IPS DF 6.9 (cell line): Measurements from ENCODE around the gene SMIM24.
"Not testable (repeated sequence)": the region's sequence is repeated elsewhere in the genome, so short reads cannot be mapped to it uniquely, and the experiment has no call there.

Experiments used
- DNase-seq: peaks from one replicate; pipeline ENCODE4 v3.0.0-alpha.2; 2013; ENCODE audit warnings: low read depth, low spot score
- H3K27ac ChIP-seq: one replicate; pipeline ENCODE4 v1.5.1; 2013; ENCODE audit warnings: low read length, control low read depth
- H3K27me3 ChIP-seq: 2 replicates; pipeline ENCODE4 v1.6.1; 2013; ENCODE audit warnings: mild to moderate bottlenecking, low read length; ENCODE audit not compliant: control insufficient read depth, insufficient read depth
- H3K36me3 ChIP-seq: 2 replicates; pipeline ENCODE4 v1.6.1; 2013; ENCODE audit warnings: low read length; ENCODE audit not compliant: control insufficient read depth, insufficient read depth
- H3K4me1 ChIP-seq: 2 replicates; pipeline ENCODE4 v1.6.1; 2013; ENCODE audit warnings: low read length; ENCODE audit not compliant: control insufficient read depth, insufficient read depth
- H3K4me3 ChIP-seq: 2 replicates; pipeline ENCODE4 v1.5.1; 2013; ENCODE audit warnings: mild to moderate bottlenecking, low read length
- H3K9me3 ChIP-seq: 2 replicates; pipeline ENCODE4 v1.6.1; 2013; ENCODE audit warnings: low read length, inconsistent platforms; ENCODE audit not compliant: control insufficient read depth, insufficient read depth
- WGBS: extraction: QIAGEN DNeasy Blood & Tissue Kit; methylation state at CpG from one replicate; pipeline ENCODE4 v1.1.7; 2013; ENCODE audit warnings: mixed read lengths, missing lambda C conversion rate; ENCODE audit not compliant: insufficient read length, insufficient coverage; 5-methylcytosine and 5-hydroxymethylcytosine counted together

Gene SMIM24

DNA sequence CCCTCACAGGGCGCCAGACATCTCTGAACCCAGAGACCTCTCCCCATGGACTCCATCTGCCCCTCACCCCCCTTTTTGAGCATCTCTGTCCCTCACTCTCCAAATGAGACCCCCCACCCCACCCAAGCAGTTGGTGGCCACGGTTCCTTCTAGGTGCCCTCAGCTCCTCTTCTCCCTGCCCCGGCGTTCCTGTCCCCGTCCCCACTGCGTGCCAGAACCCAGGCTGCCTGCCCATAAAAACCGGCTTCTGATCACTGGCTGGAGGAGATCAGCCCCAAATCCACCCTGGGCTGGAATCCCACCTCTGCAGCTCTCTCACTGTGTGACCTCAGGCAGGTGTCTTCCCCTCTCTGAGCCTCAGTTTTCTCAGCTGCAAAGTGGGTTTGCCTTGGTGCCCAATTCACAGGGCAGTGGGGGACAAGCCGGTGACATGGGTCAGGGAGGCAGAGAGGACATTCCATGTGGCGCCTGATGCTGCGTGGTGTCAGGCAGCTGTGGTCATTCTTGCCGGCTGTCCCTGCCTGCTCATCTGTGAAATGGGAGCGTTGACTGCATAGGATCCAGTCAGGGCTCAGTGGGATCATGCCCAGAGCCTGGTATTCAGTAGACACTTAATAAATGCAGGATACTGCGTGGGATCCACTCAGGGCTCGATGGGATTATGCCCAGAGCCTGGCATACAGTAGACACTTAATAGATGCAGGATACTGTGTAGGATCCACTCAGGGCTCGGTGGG, 25.5 kb downstream of the SMIM24 start:
- Histone ChIP-seq H3K9me3 (no peaks in the 10 kb centered on the region), H3K36me3 (no peaks in the 10 kb centered on the region), H3K4me1 (peaks cover 4% of the 10 kb centered on the region; the same call in 1 of the 2 replicates), H3K27me3 (peaks cover 4% of the 10 kb centered on the region; the same call in 1 of the 2 replicates), H3K4me3 (no peak overlapping the region), H3K27ac (no peak overlapping the region)
- WGBS, result no CpG with 5 or more reads among the region's 15 CpGs
- DNase-seq, result no peak

DNA sequence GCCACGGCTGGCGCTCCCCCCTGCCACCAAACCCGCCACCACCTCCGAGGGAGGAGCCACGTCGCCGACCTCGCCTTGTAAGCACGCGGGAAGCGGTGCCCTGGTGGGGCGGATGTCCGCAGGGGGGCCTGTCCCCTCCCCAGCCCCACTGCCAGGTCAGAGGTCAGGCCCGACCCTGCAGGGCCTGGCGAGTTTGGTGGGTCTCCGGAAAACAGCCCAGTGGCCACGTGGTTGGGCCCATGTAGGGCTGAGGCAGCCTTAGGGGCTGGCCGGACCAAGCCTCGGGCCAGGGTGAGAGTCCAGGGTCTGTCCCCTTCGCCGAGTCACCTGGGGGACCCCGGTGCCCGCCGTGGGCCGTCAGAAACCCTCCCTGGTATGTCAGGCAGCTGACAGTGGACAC, 26.5 kb downstream of the SMIM24 start:
- no peaks in the 10 kb centered on the region for H3K36me3 ChIP-seq
- no peaks in the 10 kb centered on the region for H3K9me3 ChIP-seq

DNA sequence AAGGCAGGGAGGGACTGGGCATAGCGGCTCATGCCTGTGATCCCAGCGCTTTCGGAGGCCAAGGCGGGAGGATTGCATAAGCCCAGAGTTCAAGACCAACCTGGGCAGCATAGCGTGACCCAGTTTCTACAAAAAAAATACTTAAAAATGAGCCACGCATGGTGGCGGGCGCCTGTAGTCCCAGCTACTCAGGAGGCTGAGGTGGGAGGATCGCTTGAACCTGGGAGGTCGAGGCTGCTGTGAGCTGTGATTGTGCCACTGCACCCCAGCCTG, 27.4 kb downstream of the SMIM24 start:
- not testable (repeated sequence) for H3K4me1 ChIP-seq, H3K36me3 ChIP-seq, DNase-seq, H3K27ac ChIP-seq, H3K9me3 ChIP-seq, H3K4me3 ChIP-seq, H3K27me3 ChIP-seq
- WGBS, result no CpG with 5 or more reads among the region's 10 CpGs

More for the DNA sequence above, 26.5 kb downstream of the SMIM24 start:
- H3K27me3 ChIP-seq, result peaks cover 4% of the 10 kb centered on the region; the same call in 1 of the 2 replicates
- peaks cover 4% of the 10 kb centered on the region; the same call in 1 of the 2 replicates for H3K4me1 ChIP-seq
- H3K27ac ChIP-seq, result no peak overlapping the region
- H3K4me3 ChIP-seq, result no peak overlapping the region
- DNase-seq, result no peak
- no CpG with 5 or more reads among the region's 25 CpGs for WGBS

DNA sequence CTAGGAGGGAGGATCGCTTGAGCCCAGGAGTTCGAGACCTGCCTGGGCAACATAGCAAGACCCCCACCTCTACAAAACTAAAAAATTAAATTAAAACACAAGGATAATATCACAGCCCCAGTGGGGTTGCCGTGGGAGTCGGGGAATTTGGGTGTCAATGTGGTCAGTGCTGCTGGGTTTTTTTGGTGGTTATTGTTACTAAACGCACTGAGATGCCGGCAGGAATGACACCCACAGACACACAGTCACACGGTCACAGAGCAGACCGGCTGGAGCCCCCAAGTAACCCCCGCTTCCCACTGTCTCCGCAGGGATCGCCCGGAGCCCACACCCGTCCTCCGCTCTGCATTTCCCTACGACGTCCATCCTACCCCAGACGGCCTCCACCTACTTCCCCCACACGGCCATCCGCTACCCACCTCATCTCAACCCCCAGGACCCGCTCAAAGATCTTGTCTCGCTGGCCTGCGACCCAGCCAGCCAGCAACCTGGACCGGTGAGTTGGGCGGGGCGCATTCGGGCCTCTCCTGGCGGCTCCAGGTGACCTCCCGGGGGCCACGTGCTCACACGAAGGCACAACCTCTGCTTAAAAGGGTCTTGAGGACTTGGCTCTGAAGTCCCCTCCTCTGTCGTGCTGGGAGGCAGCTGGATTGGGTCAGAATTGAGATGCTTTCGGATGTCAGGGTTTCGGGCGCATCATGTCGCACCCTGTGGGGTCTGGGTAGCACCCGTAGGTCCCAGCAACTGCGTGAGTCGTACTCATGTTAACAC, 28.0 kb downstream of the SMIM24 start:
- Histone ChIP-seq H3K9me3 (no peaks in the 10 kb centered on the region), H3K4me3 (no peak overlapping the region), H3K36me3 (no peaks in the 10 kb centered on the region), H3K27ac (no peak overlapping the region), H3K27me3 (no peaks in the 10 kb centered on the region), H3K4me1 (peaks cover 1% of the 10 kb centered on the region; the same call in 1 of the 2 replicates)
- DNase-seq, result no peak
- no CpG with 5 or more reads among the region's 38 CpGs for WGBS

DNA sequence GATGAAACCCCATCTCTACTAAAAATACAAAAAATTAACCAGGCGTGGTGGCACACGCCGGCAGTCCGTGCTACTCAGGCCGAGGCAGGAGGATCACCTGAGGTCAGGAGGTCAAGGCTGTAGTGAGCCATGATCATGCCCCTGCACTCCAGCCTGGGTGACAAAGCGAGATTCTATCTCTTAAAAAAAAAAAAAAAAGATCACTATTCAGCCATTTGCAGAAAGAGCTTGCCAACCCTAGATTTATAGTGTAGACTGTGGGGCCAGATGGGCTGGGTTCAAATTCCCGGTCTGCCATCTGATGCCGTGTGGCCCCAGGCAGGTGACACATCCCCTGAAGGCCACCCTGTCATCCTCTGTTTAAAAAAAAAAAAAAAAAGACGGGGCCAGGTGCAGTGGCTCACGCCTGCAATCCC, 28.9 kb downstream of the SMIM24 start:
- no peaks in the 10 kb centered on the region for H3K27me3 ChIP-seq
- no peak for DNase-seq
- no peak overlapping the region for H3K4me3 ChIP-seq
- no peak overlapping the region for H3K27ac ChIP-seq
- H3K4me1 ChIP-seq, result no peaks in the 10 kb centered on the region
- no CpG with 5 or more reads among the region's 10 CpGs for WGBS
- no peaks in the 10 kb centered on the region for H3K36me3 ChIP-seq
- no peaks in the 10 kb centered on the region for H3K9me3 ChIP-seq

DNA sequence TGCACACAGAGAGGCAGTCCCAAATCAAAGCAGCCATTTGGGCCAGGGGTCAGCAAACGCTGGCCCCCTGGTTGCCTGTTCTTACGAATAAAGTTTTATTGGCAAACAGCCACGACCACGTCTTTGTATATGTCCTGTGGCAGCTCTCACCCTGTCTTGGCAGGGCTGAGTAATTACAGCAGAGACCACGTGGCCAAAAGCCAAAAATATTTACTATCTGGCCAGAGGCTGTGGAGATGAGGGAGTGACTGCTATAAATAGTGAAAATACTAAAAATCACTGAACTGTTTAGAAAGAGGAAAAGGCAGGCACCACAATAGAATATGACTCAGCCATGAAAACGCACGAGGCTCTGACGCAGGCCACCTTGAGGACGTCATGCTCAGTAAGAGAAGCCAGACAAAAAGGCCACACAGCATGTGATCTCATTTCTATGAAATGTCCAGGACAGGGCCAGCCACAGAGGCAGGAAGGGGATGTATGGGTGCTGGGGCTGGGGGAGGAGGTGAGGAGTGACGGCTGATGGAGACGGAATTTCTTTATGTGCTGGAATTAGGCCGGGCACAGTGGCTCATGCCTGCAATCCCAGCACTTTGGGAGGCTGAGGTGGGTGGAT, 29.4 kb downstream of the SMIM24 start:
- no peaks in the 10 kb centered on the region for H3K27me3 ChIP-seq
- no peak for DNase-seq
- H3K36me3 ChIP-seq, result no peaks in the 10 kb centered on the region
- H3K27ac ChIP-seq, result no peak overlapping the region
- no peak overlapping the region for H3K4me3 ChIP-seq
- no peaks in the 10 kb centered on the region for H3K4me1 ChIP-seq
- no CpG with 5 or more reads among the region's 12 CpGs for WGBS
- no peaks in the 10 kb centered on the region for H3K9me3 ChIP-seq

DNA sequence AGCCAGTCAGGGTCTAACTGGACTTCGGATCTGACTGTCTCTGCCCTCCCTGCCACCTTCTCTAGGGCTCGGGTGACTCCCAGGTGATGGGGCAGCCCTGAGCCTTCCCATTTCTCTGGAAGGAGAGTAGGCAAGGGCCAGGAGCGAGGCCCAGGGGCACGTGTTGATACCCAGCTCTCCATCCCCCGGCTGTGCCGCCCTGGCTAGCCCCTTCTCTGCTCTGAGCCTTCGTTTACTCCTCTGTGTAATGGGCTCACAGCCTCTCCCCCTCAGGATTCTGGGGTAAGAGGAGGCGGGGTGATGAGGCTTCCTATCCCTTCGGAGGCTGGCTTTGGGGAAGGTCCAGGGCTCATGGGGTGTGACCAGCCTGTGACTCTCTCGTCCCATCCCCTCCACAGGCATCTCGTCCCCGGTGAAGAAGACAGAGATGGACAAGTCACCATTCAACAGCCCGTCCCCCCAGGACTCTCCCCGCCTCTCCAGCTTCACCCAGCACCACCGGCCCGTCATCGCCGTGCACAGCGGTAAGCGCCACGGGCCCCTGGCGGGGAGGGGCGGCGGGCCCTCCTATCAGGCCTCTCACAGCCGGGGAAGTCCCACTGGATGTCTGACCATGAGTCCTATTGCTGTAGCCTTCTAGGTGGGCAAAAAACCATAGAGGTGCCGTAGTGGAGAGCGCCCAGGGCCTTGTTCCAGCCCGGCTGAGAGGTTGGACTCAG, 31.6 kb downstream of the SMIM24 start:
- Histone ChIP-seq H3K27ac (no peak overlapping the region), H3K4me3 (no peak overlapping the region), H3K4me1 (peaks cover 3% of the 10 kb centered on the region), H3K36me3 (no peaks in the 10 kb centered on the region), H3K27me3 (no peaks in the 10 kb centered on the region), H3K9me3 (no peaks in the 10 kb centered on the region)
- no CpG with 5 or more reads among the region's 28 CpGs for WGBS
- no peak for DNase-seq

DNA sequence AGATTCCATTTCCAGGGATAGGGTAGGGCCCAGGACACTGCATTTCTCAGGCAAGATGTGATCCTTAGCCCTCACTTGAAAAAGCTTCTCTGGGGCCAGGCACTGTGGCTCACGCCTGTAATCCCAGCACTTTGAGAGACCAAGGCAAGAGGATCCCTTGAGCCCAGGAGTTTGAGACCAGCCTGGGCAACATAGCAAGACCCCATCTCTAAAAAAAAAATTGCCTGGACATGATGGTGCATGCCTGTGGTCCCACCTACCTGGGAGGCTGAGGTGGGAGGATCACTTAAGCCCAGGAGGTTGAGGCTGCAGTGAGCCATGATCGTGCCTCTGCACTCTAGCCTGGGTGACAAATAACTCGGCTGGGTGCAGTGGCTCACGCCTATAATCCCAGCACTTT, 33.7 kb downstream of the SMIM24 start:
- H3K27me3 ChIP-seq, H3K9me3 ChIP-seq, H3K27ac ChIP-seq, H3K4me3 ChIP-seq, H3K4me1 ChIP-seq, H3K36me3 ChIP-seq, DNase-seq: not testable (repeated sequence)
- WGBS, result no CpG with 5 or more reads among the region's 4 CpGs

DNA sequence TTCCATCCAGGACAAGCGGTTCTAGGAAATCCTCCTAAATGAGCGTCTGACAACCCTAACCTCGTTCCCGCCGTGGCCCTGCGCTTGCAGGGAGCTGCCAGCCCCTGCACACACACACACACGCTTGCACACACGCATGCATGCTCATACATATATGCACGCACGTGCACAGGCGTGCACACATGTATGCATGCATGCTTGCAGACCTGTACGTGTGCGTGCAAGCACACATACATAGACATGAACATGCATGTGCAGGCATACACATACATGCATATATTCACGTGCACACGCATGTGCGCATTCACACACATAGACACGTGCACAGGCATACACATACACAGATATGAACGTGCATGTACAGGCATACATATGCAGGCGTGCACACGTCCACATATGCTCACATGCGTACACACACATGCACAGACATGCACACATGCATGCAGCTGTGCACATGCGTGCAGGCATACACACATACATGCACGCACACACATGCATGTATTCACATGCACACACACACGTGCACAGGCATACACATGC, 35.6 kb downstream of the SMIM24 start:
- H3K9me3 ChIP-seq, result no peaks in the 10 kb centered on the region
- H3K4me3 ChIP-seq, result no peak overlapping the region
- DNase-seq, result no peak
- no peak overlapping the region for H3K27ac ChIP-seq
- H3K36me3 ChIP-seq, result no peaks in the 10 kb centered on the region
- H3K4me1 ChIP-seq, result peaks cover 3% of the 10 kb centered on the region
- WGBS, result no CpG with 5 or more reads among the region's 24 CpGs
- H3K27me3 ChIP-seq, result no peaks in the 10 kb centered on the region
